ENCODE results near the gene TERC.

TERC gene

GRCh38 chr3:169764882-169765612, at the start of gene TERC:
TSS of gene TERC (minus strand) at chr3:169765060.
- peak; percentile 27 for DNase-seq

- DNase-seq = peak; percentile 63
Measured at GRCh38 chr3:169813757-169814517, 49.1 kb upstream of the TERC start.

- no peak for DNase-seq
Measured at GRCh38 chr3:169813278-169813677, 48.4 kb upstream of the TERC start.

- peak; percentile 86 for DNase-seq
Measured at GRCh38 chr3:169812332-169813235, 47.7 kb upstream of the TERC start, which contains the start of the genes LRRC34 and LRRIQ4. TSS of gene LRRC34 (minus strand) at chr3:169812904. CDS start at chr3:169812548, 356 bp downstream. TSS of gene LRRIQ4 (plus strand) at chr3:169812870. CDS start at chr3:169821922, 9,052 bp downstream.

GRCh38 chr3:169811631-169812331, 46.9 kb upstream of the TERC start:
- DNase-seq = no peak

GRCh38 chr3:169809230-169809795, 44.5 kb upstream of the TERC start:
- no peak for DNase-seq

- no peak for DNase-seq
Measured at GRCh38 chr3:169804681-169805080, 39.8 kb upstream of the TERC start.

- DNase-seq = no peak
Measured at GRCh38 chr3:169792359-169792758, 27.5 kb upstream of the TERC start.

GRCh38 chr3:169790687-169791429, 26.0 kb upstream of the TERC start:
- no peak for DNase-seq

- DNase-seq = no peak
Measured at GRCh38 chr3:169790219-169790618, 25.4 kb upstream of the TERC start.

- DNase-seq = no peak
Measured at GRCh38 chr3:169787791-169788190, 22.9 kb upstream of the TERC start.

- DNase-seq = no peak
Measured at GRCh38 chr3:169787120-169787519, 22.3 kb upstream of the TERC start.

GRCh38 chr3:169781209-169781855, 16.5 kb upstream of the TERC start:
- no peak for DNase-seq

- no peak for DNase-seq
Measured at GRCh38 chr3:169780742-169781141, 15.9 kb upstream of the TERC start.

- DNase-seq = no peak
Measured at GRCh38 chr3:169777822-169778221, 13.0 kb upstream of the TERC start.

GRCh38 chr3:169774186-169774585, 9.3 kb upstream of the TERC start:
- DNase-seq = no peak

- peak; percentile 53 for DNase-seq
Measured at GRCh38 chr3:169772897-169773816, 8.3 kb upstream of the TERC start, which contains the start of gene MYNN. TSS of gene MYNN (plus strand) at chr3:169773396. CDS start at chr3:169774296, 900 bp downstream.

GRCh38 chr3:169772305-169772896, 7.5 kb upstream of the TERC start:
- peak; percentile 80 for DNase-seq
